ENCODE results near the gene MRPL58. TPM values are rescaled to one million over a fixed set of nuclear protein-coding genes. Genes with fewer than 3 reads are reported as not detected.

Gene MRPL58
- total RNA-seq: 31.2 and 32.7 TPM in 2 replicates

GRCh38 chr17:75012346-75013091, at the start of gene MRPL58:
Gene MRPL58, plus strand, starts transcription at chr17:75012670. Its CDS starts 17 bp downstream, at chr17:75012687.

DNA sequence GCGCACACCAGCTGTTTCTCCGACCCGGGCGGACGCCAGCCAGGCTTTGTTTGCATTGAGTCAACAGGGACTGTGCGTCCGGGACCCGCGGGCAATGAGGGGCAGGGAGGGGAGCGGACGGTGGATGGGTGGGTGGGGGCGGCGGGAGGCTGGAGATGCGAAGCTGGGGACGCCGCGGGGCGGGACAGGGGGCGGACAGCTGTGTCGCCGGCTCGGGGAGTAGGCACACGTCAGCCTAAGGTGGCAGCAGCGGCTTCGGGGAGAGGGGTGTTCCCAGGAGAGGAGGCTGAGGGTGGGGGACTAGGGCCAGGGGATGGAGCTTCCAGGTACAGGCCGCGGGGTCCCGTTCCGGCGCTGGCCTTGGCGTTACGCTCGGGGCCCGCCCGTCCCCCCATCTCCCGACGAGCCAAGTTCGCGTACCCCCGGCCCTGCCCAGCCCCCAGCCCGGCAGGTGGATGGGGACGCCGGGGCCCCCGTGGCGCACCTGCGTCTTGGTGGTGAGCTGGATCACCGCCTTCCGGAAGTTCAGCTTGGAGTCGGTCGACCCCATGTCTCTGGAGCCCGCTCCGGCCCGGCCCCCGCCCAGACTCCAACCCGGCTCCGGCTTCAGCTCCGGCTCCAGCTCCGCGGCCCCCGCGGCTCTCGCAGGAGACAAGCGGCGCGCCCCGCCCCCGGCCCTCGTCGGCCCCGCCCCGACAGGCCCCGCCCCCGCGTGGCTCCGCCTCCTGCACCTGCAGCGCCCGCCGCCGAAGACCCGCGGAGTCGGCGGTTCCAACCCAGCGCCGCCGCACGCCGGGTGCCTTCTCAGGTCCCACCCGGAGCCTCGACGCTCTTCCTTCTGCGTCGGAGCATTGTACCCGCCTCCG, 40.1 kb upstream of the MRPL58 start, which contains the start of gene HID1:
HID1 (minus strand) TSS at position 653 of the 866 bp plus-strand sequence; CDS start at position 550, 103 bp downstream.

DNA sequence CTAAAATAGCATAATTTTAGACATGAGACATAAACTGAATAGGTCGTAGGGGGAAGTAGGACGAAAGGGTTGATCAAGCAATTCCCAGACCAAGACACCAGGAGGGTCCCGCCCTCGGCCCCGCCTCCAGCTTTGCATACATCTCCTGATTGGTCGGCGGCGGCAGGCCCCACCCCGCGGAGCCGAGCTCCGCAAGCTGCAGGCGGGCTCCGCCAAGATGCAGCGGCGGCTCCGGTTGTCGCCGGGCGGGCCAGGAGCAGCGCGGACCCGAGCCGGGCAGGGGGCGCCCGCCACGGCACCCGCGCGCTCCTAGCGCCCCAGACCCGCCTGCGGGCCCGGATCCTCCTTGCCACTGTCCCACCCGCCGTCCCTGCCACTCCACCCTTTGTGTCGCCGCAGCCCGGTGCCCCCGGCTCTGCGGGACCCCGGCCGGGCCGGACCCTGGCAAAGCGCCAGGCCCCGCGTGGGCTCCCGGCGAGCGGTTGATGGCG, 25.0 kb upstream of the MRPL58 start, which contains the start of gene CDR2L:
CDR2L (plus strand) TSS at position 215 of the 491 bp plus-strand sequence. CDS start 412 bp downstream, outside the sequence.

DNA sequence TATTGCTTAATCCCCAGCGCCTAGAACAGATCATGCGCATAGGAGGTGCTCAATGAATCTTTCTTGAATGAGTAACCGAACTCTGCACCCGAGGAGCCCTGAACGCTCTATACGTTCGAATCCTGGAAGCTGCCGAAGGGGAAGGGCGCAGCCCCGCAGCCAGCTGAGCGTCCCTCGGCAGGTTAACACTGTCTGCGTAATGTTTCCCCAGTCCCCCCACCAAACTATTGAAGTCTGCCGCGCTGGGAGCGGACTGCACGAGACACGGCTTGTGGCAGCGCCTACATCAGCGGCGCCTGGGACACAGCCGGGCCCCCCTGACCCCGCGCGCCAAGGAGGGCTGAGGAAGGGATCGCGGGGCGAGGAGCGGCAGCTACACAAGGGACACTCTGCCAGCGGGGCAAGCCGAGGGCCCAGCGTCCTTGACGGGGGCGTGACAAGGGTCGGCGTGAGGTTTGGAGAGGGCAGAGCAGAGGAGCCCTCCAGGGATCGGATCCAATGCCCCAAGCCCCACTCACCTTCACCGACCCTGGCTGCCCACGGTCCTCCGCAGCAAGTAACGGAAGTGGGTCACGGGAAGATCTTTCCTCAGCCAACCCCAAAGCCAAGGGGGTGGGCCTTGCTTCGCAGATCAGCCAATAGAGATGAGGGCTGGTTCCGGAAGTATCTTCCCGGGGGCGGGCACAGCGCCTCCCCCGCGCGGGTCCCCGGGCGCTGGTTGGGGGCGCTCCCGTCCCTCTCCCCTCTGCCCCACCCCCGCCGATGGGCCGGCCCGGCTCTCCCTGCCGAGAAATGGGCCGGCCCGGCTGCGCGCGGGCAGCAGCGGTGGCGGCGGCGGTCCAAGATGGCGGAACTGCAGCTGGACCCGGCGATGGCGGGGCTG, 34.2 kb downstream of the MRPL58 start, which contains the start of the genes ATP5PD and KCTD2:
ATP5PD (minus strand) TSS at position 563 of the 883 bp plus-strand sequence. CDS start 4,319 bp downstream, outside the sequence.
KCTD2 (plus strand) TSS at position 819 of the 883 bp plus-strand sequence; CDS start at position 845, 26 bp downstream.

Other genes starting within 250 kb of the MRPL58 start
- gene NAT9, start 236.3 kb upstream of the MRPL58 start, total RNA-seq: 34.6 and 44.1 TPM in 2 replicates
- under 0.01 and 0.28 TPM in 2 replicates for gene GRIN2C, start 152.8 kb upstream of the MRPL58 start, total RNA-seq
- gene FDXR, start 139.7 kb upstream of the MRPL58 start, total RNA-seq: 38.4 and 45.8 TPM in 2 replicates
- not detected in 2 replicates for gene FADS6, start 119.0 kb upstream of the MRPL58 start, total RNA-seq
- gene USH1G, start 89.4 kb upstream of the MRPL58 start, total RNA-seq: under 0.01 TPM in 1 of 2 replicates, not detected in the other
- gene OTOP2, start 88.4 kb upstream of the MRPL58 start, total RNA-seq: not detected in 2 replicates
- not detected in 2 replicates for gene OTOP3, start 76.8 kb upstream of the MRPL58 start, total RNA-seq
- 0.28 TPM in 2 replicates for gene HID1, start 39.9 kb upstream of the MRPL58 start, total RNA-seq
- gene CDR2L, start 25.0 kb upstream of the MRPL58 start, total RNA-seq: 7.4 and 10.9 TPM in 2 replicates
- 365 and 394 TPM in 2 replicates for gene ATP5PD, start 34.3 kb downstream of the MRPL58 start, total RNA-seq
- gene KCTD2, start 34.6 kb downstream of the MRPL58 start, total RNA-seq: 9.8 and 16.1 TPM in 2 replicates
- 6.1 and 11.0 TPM in 2 replicates for gene SLC16A5, start 75.3 kb downstream of the MRPL58 start, total RNA-seq
- gene ARMC7, start 97.3 kb downstream of the MRPL58 start, total RNA-seq: 2.1 and 2.2 TPM in 2 replicates
- 19.6 and 51.6 TPM in 2 replicates for gene NT5C, start 119.1 kb downstream of the MRPL58 start, total RNA-seq
- 40.0 and 49.9 TPM in 2 replicates for gene JPT1, start 141.8 kb downstream of the MRPL58 start, total RNA-seq
- 102 and 140 TPM in 2 replicates for gene SUMO2, start 170.3 kb downstream of the MRPL58 start, total RNA-seq
- gene NUP85, start 193.0 kb downstream of the MRPL58 start, total RNA-seq: 18.9 and 23.6 TPM in 2 replicates
- 9.0 and 10.6 TPM in 2 replicates for gene GGA3, start 248.9 kb downstream of the MRPL58 start, total RNA-seq
- 59.7 and 64.0 TPM in 2 replicates for gene MRPS7, start 249.2 kb downstream of the MRPL58 start, total RNA-seq

Data from smooth muscle cell of bladder (primary cell).